Subcutaneous abdominal adipose tissue (tissue), 5 donors: ENCODE results near the gene ATP13A1.
"Not testable (repeated sequence)": the region's sequence is repeated elsewhere in the genome, so short reads cannot be mapped to it uniquely, and the experiment has no call there.

Source experiments
- H3K27ac ChIP-seq: one replicate; pipeline ENCODE4 v1.7.0; 2013; ENCODE audit warnings: low read depth, mild to moderate bottlenecking, inconsistent platforms, low read length, moderate library complexity
- H3K27me3 ChIP-seq, 5 donors: one replicate each; pipeline ENCODE4 v1.7.0; 2013; ENCODE audit warnings: low read length in 5 of 5, inconsistent platforms in 1 of 5; ENCODE audit not compliant: control insufficient read depth in 5 of 5, insufficient read depth in 4 of 5
- H3K36me3 ChIP-seq, 5 donors: one replicate each; pipeline ENCODE4 v1.7.0; 2013; ENCODE audit warnings: low read length in 5 of 5; ENCODE audit not compliant: control insufficient read depth in 5 of 5, insufficient read depth in 5 of 5
- H3K4me1 ChIP-seq, 5 donors: one replicate each; pipeline ENCODE4 v1.7.0; 2013; ENCODE audit warnings: low read length in 5 of 5, mild to moderate bottlenecking in 3 of 5, moderate library complexity in 1 of 5; ENCODE audit not compliant: control insufficient read depth in 5 of 5, insufficient read depth in 5 of 5
- H3K4me3 ChIP-seq, 5 donors: one replicate each; pipeline ENCODE4 v1.7.0; 2013; ENCODE audit warnings: low read length in 5 of 5, low read depth in 1 of 5
- H3K9ac ChIP-seq, 5 donors: one replicate each; pipeline ENCODE4 v1.7.0; 2013; ENCODE audit warnings: low read length in 5 of 5, mild to moderate bottlenecking in 4 of 5, moderate library complexity in 3 of 5
- H3K9me3 ChIP-seq, 5 donors: one replicate each; pipeline ENCODE4 v1.7.0; 2013; ENCODE audit warnings: low read length in 5 of 5; ENCODE audit not compliant: control insufficient read depth in 5 of 5
- donor health status: healthy.
- donor health status: healthy.
- donor health status: healthy.
- donor health status: healthy.
- donor health status: healthy.

Gene ATP13A1

GRCh38 chr19:19610376-19611202, 52.9 kb downstream of the ATP13A1 start:
- Histone ChIP-seq H3K9ac (no peak overlapping the region), H3K4me3 (no peak overlapping the region), H3K4me1 (peaks cover 0 to 8% (median 4%) of the 10 kb centered on the region in 5 donors), H3K36me3 (no peaks in the 10 kb centered on the region), H3K27me3 (no peaks in the 10 kb centered on the region), H3K27ac (no peak overlapping the region), H3K9me3 (no peaks in the 10 kb centered on the region)

- not testable (repeated sequence) for H3K27me3 ChIP-seq, H3K36me3 ChIP-seq, H3K4me1 ChIP-seq, H3K27ac ChIP-seq, H3K4me3 ChIP-seq, H3K9ac ChIP-seq, H3K9me3 ChIP-seq
These were observed 56.8 kb downstream of the ATP13A1 start for GRCh38 chr19:19606686-19607085.

DNA sequence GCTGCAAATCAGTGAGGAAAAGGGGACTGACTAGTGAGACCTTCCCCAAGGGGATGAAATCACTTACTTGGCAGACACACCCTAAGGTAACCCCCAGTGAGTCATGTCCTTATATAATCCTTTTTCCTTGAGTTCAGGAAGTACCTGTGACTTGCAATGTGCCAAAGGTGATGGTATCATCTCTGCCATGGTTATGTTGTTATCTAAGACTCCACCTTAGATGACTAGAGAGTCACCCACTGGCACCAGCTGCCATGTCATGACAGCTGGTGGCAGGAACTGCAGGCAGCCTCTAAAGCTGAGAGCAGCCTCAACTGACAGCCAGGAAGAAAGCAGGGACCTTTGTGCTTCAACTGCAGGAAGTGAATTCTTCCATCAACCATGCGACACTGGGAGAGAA, 57.5 kb downstream of the ATP13A1 start:
- H3K27ac ChIP-seq, result no peak overlapping the region
- no peaks in the 10 kb centered on the region for H3K36me3 ChIP-seq
- H3K9ac ChIP-seq, result no peak overlapping the region
- no peaks in the 10 kb centered on the region for H3K27me3 ChIP-seq
- no peak overlapping the region for H3K4me3 ChIP-seq
- peaks cover 0 to 5% (median 0%) of the 10 kb centered on the region in 5 donors for H3K4me1 ChIP-seq
- H3K9me3 ChIP-seq, result no peaks in the 10 kb centered on the region

GRCh38 chr19:19602713-19603324, 60.7 kb downstream of the ATP13A1 start:
- no peaks in the 10 kb centered on the region for H3K27me3 ChIP-seq
- H3K9ac ChIP-seq, result no peak overlapping the region
- H3K9me3 ChIP-seq, result no peaks in the 10 kb centered on the region
- peaks cover 0 to 5% (median 0%) of the 10 kb centered on the region in 5 donors for H3K4me1 ChIP-seq
- H3K36me3 ChIP-seq, result no peaks in the 10 kb centered on the region
- H3K27ac ChIP-seq, result no peak overlapping the region
- H3K4me3 ChIP-seq, result no peak overlapping the region

DNA sequence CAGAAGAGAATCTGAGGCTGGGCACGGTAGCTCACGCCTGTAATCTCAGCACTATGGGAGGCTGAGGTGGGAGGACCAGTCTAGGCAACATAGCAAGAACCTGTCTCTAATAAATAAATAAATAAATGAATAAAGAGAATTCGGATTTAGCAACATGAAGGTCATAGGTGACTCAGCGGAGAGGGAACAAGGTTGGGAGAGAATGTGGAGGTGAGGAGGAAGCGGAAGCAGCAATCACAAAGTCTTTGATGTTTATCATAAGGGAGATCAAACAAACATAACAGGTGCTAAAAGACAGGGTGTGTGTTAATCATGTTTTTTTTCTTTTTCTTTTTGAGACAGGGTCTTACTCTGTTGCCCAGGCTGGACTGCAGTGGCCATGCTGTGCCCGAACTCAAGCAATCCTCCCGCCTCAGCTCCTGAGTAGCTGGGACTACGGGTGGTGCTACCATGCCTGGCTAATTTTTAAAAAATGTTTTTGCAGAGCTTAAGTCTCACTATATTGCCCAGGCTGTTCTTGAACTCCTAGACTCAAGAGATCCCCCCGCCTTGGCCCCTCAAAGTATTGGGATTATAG, 61.3 kb downstream of the ATP13A1 start:
- Histone ChIP-seq H3K36me3 (no peaks in the 10 kb centered on the region), H3K4me3 (no peak overlapping the region), H3K9me3 (no peaks in the 10 kb centered on the region), H3K4me1 (peaks cover 0 to 8% (median 0%) of the 10 kb centered on the region in 5 donors), H3K27me3 (no peaks in the 10 kb centered on the region), H3K9ac (no peak overlapping the region), H3K27ac (no peak overlapping the region)

- H3K9ac ChIP-seq, result no peak overlapping the region
- H3K9me3 ChIP-seq, result no peaks in the 10 kb centered on the region
- H3K27me3 ChIP-seq, result no peaks in the 10 kb centered on the region
- peaks cover 0 to 11% (median 7%) of the 10 kb centered on the region in 5 donors for H3K4me1 ChIP-seq
- no peak overlapping the region for H3K4me3 ChIP-seq
- H3K27ac ChIP-seq, result no peak overlapping the region
- H3K36me3 ChIP-seq, result no peaks in the 10 kb centered on the region
These were observed 62.6 kb downstream of the ATP13A1 start for GRCh38 chr19:19600793-19601330.

- not testable (repeated sequence) for H3K27ac ChIP-seq, H3K4me3 ChIP-seq, H3K27me3 ChIP-seq, H3K36me3 ChIP-seq, H3K9ac ChIP-seq, H3K9me3 ChIP-seq
- peaks cover 2 to 27% (median 17%) of the 10 kb centered on the region in 5 donors for H3K4me1 ChIP-seq
These were observed 64.6 kb downstream of the ATP13A1 start for GRCh38 chr19:19598728-19599451.

DNA sequence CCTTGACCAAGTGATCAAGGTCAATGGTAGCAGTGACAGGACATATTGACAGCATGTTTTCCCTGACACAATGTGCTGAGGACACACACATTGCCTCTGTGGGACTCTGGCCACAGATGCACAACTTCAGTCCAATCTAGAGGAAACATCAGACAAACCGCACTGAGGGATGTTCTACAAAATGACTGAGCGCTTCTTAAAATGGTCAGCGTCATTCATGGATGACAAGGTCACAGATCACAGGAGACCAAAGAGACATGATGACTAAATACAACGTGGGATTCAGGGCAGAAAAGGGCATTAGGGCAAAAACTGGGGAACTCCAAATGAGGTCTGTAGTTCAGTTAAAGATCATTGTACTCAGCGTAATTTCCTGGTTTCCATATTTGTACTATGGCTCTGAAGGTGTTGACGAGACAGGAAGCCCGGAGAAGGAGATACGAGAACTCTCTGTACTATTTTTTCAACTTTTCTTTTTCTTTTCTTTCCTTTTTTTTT, 65.6 kb downstream of the ATP13A1 start:
- H3K27ac ChIP-seq, result no peak overlapping the region

More for the DNA sequence above, 65.6 kb downstream of the ATP13A1 start:
- Histone ChIP-seq H3K4me3 (no peak overlapping the region), H3K9ac (no peak overlapping the region), H3K9me3 (no peaks in the 10 kb centered on the region), H3K4me1 (peaks cover 2 to 27% (median 17%) of the 10 kb centered on the region in 5 donors), H3K36me3 (no peaks in the 10 kb centered on the region), H3K27me3 (no peaks in the 10 kb centered on the region)
